Activated B cell treated with CpG ODN at 0.5 μM for 24 hours (primary cell): ENCODE measurements around the gene AASDH. TPM values are rescaled to one million over a fixed set of nuclear protein-coding genes. Genes with fewer than 3 reads are reported as not detected.

ENCODE experiments used
- ATAC-seq: fragments of 200-7000 bp; cut with Tn5 transposase; one replicate; pipeline ENCODE4 v1.10.0; 2021; ENCODE audit warnings: low read depth, mild to moderate bottlenecking, moderate library complexity
- CTCF ChIA-PET: fragments of 350-600 bp; sonication (Branson Sonifier 250); formaldehyde crosslinking; loops from one replicate; lab custom pipeline; 2021; ENCODE audit warnings: antibody characterized with exemption; lab: Charles Lee
- POLR2A ChIA-PET: fragments of 350-600 bp; sonication (Branson Sonifier 250); formaldehyde crosslinking; loops from one replicate; lab custom pipeline; 2021; ENCODE audit warnings: antibody characterized with exemption; lab: Charles Lee
- DNase-seq: peaks from one replicate; pipeline ENCODE4 v3.0.0; 2022
- H3K27ac Mint-ChIP-seq: one replicate; pipeline ENCODE4 v1.8.0; 2020; ENCODE audit warnings: mixed read lengths
- H3K27me3 Mint-ChIP-seq: one replicate; pipeline ENCODE4 v1.8.0; 2021; ENCODE audit warnings: mixed read lengths
- H3K36me3 Mint-ChIP-seq: one replicate; pipeline ENCODE4 v1.8.0; 2021; ENCODE audit warnings: low read depth, mixed read lengths
- H3K4me1 Mint-ChIP-seq: one replicate; pipeline ENCODE4 v1.8.0; 2021; ENCODE audit warnings: mixed read lengths
- H3K4me3 Mint-ChIP-seq: one replicate; pipeline ENCODE4 v1.8.0; 2020; ENCODE audit warnings: mild to moderate bottlenecking, mixed read lengths
- H3K9me3 Mint-ChIP-seq: one replicate; pipeline ENCODE4 v1.8.0; 2020; ENCODE audit warnings: mixed read lengths
- CTCF ChIP-seq: fragments of 200-600 bp; IDR thresholded peaks from one replicate; pipeline ENCODE4 v1.8.0; 2022; ENCODE audit warnings: antibody characterized with exemption, mild to moderate bottlenecking
- intact Hi-C: fragments of 100-400 bp; cut with micrococcal nuclease; formaldehyde crosslinking; loops from one replicate; pipeline ENCODE4 v1.15.1; 2024
- total RNA-seq: library from RNA; stranded (reverse); gene quantifications from 2 replicates; pipeline ENCODE4 v1.2.3, GENCODE V29; 2022

AASDH gene, protein sequence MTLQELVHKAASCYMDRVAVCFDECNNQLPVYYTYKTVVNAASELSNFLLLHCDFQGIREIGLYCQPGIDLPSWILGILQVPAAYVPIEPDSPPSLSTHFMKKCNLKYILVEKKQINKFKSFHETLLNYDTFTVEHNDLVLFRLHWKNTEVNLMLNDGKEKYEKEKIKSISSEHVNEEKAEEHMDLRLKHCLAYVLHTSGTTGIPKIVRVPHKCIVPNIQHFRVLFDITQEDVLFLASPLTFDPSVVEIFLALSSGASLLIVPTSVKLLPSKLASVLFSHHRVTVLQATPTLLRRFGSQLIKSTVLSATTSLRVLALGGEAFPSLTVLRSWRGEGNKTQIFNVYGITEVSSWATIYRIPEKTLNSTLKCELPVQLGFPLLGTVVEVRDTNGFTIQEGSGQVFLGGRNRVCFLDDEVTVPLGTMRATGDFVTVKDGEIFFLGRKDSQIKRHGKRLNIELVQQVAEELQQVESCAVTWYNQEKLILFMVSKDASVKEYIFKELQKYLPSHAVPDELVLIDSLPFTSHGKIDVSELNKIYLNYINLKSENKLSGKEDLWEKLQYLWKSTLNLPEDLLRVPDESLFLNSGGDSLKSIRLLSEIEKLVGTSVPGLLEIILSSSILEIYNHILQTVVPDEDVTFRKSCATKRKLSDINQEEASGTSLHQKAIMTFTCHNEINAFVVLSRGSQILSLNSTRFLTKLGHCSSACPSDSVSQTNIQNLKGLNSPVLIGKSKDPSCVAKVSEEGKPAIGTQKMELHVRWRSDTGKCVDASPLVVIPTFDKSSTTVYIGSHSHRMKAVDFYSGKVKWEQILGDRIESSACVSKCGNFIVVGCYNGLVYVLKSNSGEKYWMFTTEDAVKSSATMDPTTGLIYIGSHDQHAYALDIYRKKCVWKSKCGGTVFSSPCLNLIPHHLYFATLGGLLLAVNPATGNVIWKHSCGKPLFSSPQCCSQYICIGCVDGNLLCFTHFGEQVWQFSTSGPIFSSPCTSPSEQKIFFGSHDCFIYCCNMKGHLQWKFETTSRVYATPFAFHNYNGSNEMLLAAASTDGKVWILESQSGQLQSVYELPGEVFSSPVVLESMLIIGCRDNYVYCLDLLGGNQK
- total RNA-seq, result 12.8 and 14.2 TPM in 2 replicates

DNA sequence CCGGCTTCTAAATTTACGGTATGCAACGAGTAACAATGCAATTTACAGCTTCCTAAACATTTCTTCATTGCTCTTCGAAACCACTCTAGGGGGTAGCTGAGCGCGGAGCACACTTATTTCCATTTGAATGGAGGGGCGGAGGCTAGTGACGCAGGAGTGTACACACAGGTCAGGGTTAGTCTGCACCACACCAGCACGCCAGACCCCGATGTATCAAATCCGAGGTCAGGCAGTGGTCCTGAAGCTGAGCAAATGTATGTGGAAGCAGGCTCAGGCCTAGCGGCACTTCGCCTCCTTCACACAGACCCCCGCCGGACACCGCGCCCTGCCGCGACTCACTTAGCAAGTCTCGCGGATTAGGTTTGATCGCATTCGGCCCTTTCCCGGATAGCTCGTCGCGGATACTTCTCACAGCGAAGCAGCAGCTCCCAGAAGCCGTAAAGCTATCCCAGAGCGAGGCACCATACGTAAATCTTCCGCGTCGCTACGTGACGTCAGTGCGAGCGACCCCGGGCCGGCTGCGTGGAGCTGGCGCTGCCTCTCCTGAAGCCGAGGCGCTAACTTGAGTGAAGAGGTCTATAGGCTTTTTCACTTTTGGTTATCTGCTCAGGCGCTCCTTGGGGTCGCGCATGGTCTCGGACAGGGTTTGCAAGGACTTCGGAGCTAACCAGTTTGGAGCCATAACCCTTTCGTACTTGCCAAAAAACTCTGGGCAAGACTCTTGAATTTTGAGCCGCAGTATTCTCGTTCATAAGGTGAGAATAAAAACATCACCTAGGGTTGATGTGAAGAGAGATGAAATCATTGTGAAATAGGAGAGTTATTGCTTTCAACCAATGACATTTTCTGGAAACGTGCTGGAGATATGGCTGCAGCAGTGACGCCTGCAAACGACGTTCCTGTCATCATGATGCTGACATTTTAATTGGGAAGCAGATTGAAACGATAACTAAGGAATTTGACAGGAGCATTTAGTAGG, at the start of gene AASDH:
TSS of gene AASDH (minus strand) at position 469 of the 979 bp plus-strand sequence. CDS start 3,192 bp downstream, outside the sequence.
- Mint-ChIP-seq H3K4me1 (peaks cover 27% of the 10 kb centered on the region), H3K36me3 (peaks cover 12% of the 10 kb centered on the region), H3K4me3 (peak within 1 kb of the TSS; percentile 93), H3K27me3 (no peaks in the 10 kb centered on the region), H3K9me3 (no peaks in the 10 kb centered on the region), H3K27ac (peak within 1 kb of the TSS; percentile 99)
- TF ChIP-seq CTCF, result no peak
- peak; percentile 90 for ATAC-seq
- ChIA-PET POLR2A (interaction anchor here (0.8 to 3.1 kb wide), 12 partner anchors 10 to 992 kb away, joined by 4 to 95 read pairs (median 10); partner anchors contain the start of genes CEP135, CLOCK, NOA1 and PAICS), CTCF (interaction anchor here (1.0 to 2.0 kb wide), 4 partner anchors 48 to 449 kb away, joined by 3 to 7 read pairs (median 5); partner anchors contain the start of genes CEP135, PAICS, PPAT and SRP72)
- peak; percentile 96 for DNase-seq
- intact Hi-C loops, result loop anchor here (1.0 to 5.0 kb wide), 10 partner anchors 48 to 1041 kb away; partner anchors contain the start of genes CEP135, CLOCK, EXOC1 and NOA1

DNA sequence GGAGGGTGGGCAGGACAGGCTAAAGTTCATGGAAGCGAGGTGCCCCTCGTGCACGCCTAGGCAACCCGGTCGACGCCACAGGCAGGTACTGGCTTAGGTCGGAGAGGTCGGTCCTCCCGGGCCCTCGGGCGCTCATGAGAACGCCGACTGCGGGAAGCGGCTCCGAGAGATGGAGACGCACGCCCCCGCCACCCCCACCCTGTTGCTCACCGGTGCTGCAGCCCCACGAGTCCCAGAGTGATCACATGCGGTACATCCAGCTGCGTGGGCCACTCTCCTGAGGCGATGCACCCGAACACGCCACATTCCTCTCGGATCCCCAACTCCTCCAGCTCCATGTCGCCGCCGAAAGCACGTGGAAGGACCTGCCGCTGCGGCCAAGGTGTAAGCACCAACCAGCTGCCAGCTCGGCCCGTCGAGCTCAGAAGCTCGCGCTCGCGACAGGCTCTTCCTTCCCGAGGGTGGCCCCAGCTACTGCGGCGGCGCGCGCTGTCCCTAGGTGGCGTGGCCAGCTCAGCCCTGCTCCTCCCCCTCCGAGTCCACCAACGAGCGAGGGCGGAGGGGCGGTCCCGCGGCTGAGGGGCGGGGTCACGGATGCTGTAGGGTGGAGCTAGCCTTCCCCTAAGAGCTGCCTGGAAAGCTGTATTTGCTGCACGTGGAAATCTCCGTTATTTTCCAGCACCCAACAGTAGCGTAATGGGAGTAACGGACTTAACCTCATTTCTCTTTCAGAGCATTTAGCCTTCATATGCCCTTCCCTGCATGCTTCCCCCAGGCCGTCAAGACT, 48.0 kb upstream of the AASDH start, which contains the start of gene PPAT:
TSS of gene PPAT (minus strand) at position 476 of the 787 bp plus-strand sequence. CDS start at position 338, 138 bp downstream.
- Mint-ChIP-seq H3K27ac (peak within 1 kb of the TSS; percentile 97), H3K4me1 (peaks cover 37% of the 10 kb centered on the region)
- no peak for TF ChIP-seq CTCF

GRCh38 chr4:56434599-56435139, 47.4 kb upstream of the AASDH start:
- Mint-ChIP-seq H3K27ac (peak overlapping the region; percentile 97), H3K36me3 (peaks cover 9% of the 10 kb centered on the region), H3K4me1 (peaks cover 33% of the 10 kb centered on the region), H3K9me3 (no peaks in the 10 kb centered on the region), H3K27me3 (no peaks in the 10 kb centered on the region), H3K4me3 (peak overlapping the region; percentile 90)
- no peak for TF ChIP-seq CTCF
- ATAC-seq, result no peak
- CTCF ChIA-PET, result interaction anchor here (1.3 to 5.6 kb wide), 4 partner anchors 10 to 365 kb away, joined by 4 to 38 read pairs (median 6); partner anchors contain the start of gene AASDH
- no peak for DNase-seq
- POLR2A ChIA-PET, result interaction anchor here (1.0 to 5.2 kb wide), 9 partner anchors 9 to 1038 kb away, joined by 3 to 95 read pairs (median 31); partner anchors contain the start of genes AASDH, CEP135, NOA1 and POLR2B
- intact Hi-C loops, result loop anchor here (1.0 to 10.0 kb wide), 8 partner anchors 9 to 1039 kb away; partner anchors contain the start of genes AASDH, NOA1, SPINK2 and TMEM165

More for the DNA sequence above, 48.0 kb upstream of the AASDH start, which contains the start of gene PPAT:
- Mint-ChIP-seq H3K36me3 (peaks cover 9% of the 10 kb centered on the region), H3K4me3 (peak within 1 kb of the TSS; percentile 90), H3K27me3 (no peaks in the 10 kb centered on the region), H3K9me3 (no peaks in the 10 kb centered on the region)
- peak; percentile 98 for DNase-seq
- CTCF ChIA-PET, result interaction anchor here (1.0 to 5.6 kb wide), 8 partner anchors 11 to 487 kb away, joined by 4 to 38 read pairs (median 5); partner anchors contain the start of genes AASDH, CEP135 and SRP72
- intact Hi-C loops, result loop anchor here (1.0 to 10.0 kb wide), 8 partner anchors 10 to 1040 kb away; partner anchors contain the start of genes AASDH, NOA1, SPINK2 and TMEM165
- ATAC-seq, result peak; percentile 86
- POLR2A ChIA-PET, result interaction anchor here (0.6 to 5.2 kb wide), 18 partner anchors 10 to 1040 kb away, joined by 3 to 95 read pairs (median 4); partner anchors contain the start of genes AASDH, CEP135, NOA1 and POLR2B
